Measurements from ENCODE around the gene CYP4F22. TPM values are rescaled to one million over a fixed set of nuclear protein-coding genes. Genes with fewer than 3 reads are reported as not detected.
"Not testable (repeated sequence)": the region's sequence is repeated elsewhere in the genome, so short reads cannot be mapped to it uniquely, and the experiment has no call there.

CYP4F22 gene
- total RNA-seq, 4 donors from 2014 or later, result 0.11 TPM; not detected in 3

GRCh38 chr19:15471639-15472101 lies 36.7 kb upstream of the CYP4F22 start:
- intact Hi-C loops (cut with DNase I), result no loop called here
- WGBS, 2 donors, result 41 to 53% methylated on average over 26 to 29 of the region's 31 CpGs
- DNase-seq, result no peak
- no peak overlapping the region for H3K27ac ChIP-seq
- no peaks in the 10 kb centered on the region for H3K36me3 ChIP-seq
- peaks cover 0 to 7% of the 10 kb centered on the region in 2 donors for H3K4me1 ChIP-seq
- no peak overlapping the region for H3K4me3 ChIP-seq (replicated peaks in 1 of 3)
- no peak for TF ChIP-seq POLR2A (IDR thresholded peaks at IDR 0.05)
- H3K27me3 ChIP-seq, result peaks cover 13% of the 10 kb centered on the region
- no peaks in the 10 kb centered on the region for H3K9me3 ChIP-seq

DNA sequence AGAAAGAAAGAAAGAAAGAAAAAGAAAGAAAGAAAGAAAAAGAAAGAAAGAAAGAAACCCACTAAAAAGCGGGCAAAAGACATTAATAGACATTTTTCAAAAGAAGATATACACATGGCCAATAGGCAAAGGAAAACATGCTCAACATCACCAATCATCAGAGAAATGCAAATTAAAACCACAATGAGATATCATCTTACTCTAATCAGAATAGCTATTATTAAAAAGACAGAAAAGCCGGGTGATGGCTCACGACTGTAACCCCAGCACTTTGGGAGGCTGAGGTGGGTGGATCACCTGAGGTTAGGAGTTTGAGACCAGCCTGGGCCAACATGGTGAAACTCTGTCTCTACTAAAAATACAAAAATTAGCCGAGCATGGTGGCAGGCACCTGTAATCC lies 34.5 kb upstream of the CYP4F22 start:
- H3K9me3 ChIP-seq; H3K4me1 ChIP-seq; H3K27ac ChIP-seq; H3K36me3 ChIP-seq; intact Hi-C loops (cut with DNase I); DNase-seq; H3K4me3 ChIP-seq (replicated peaks in 1 of 3): not testable (repeated sequence)
- WGBS, 2 donors, result 77 to 79% methylated on average over 4 of the region's 4 CpGs
- H3K27me3 ChIP-seq, result peaks cover 13% of the 10 kb centered on the region

DNA sequence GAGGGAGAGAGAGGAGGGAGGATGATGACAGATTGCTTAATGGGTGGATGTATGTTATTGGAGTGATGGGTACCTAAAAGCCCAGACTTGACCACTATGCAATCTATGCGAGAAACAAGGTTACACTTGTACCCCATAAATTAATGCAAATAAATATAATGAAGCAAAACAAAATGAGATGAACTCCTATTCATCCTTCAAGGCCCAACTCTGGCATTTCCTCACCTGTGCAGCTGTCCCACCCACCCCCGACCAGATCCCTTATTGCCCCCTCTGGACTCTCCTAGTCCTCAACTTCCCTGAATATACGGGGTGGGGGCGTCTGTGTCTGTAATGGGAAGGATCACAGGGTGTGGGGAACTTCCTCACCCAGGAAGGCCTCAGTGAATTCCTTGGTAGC lies 33.2 kb upstream of the CYP4F22 start:
- Histone ChIP-seq H3K4me1 (peaks cover 1 to 9% of the 10 kb centered on the region in 2 donors), H3K27ac (no peak overlapping the region), H3K4me3 (replicated peaks in 1 of 3) (no peak overlapping the region), H3K36me3 (no peaks in the 10 kb centered on the region), H3K27me3 (peaks cover 4% of the 10 kb centered on the region), H3K9me3 (no peaks in the 10 kb centered on the region)
- TF ChIP-seq POLR2A (IDR thresholded peaks at IDR 0.05) (no peak), CTCF (IDR thresholded peaks at IDR 0.05) (no peak)
- intact Hi-C loops (cut with DNase I), result no loop called here
- WGBS, 2 donors, result 87 to 90% methylated on average over 4 of the region's 4 CpGs
- DNase-seq, result no peak

DNA sequence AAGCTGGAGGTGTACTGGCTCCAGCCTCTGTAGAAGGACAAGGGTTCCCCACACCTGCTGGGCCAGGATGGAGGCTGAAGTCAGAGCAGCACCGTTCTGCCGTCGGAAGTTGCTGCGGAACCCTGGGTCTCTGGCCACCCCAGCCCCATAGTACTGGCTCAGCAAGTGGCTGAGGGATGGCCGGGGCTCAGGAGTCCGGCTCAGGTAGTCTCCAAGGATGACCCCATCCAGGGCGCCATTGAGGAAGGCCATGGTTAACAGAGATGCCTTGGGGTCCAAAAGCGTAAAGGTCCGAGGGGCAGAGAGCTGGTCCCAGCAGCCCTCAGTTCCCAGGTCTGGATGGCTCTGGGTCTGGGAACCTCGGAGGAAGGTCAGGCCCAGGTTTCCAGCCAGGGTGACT lies 32.7 kb upstream of the CYP4F22 start:
- 93 to 96% methylated on average over 6 to 9 of the region's 10 CpGs for WGBS, 2 donors
- intact Hi-C loops (cut with DNase I), result no loop called here

GRCh38 chr19:15476325-15476724 lies 32.0 kb upstream of the CYP4F22 start:
- H3K36me3 ChIP-seq, result no peaks in the 10 kb centered on the region
- peaks cover 4% of the 10 kb centered on the region for H3K27me3 ChIP-seq
- no peaks in the 10 kb centered on the region for H3K9me3 ChIP-seq
- H3K27ac ChIP-seq, result no peak overlapping the region
- H3K4me1 ChIP-seq, result peaks cover 3 to 13% of the 10 kb centered on the region in 2 donors
- no peak overlapping the region for H3K4me3 ChIP-seq (replicated peaks in 1 of 3)
- no peak for DNase-seq
- WGBS, 2 donors, result 64 to 78% methylated on average over 5 of the region's 5 CpGs
- TF ChIP-seq POLR2A (IDR thresholded peaks at IDR 0.05) (no peak), CTCF (IDR thresholded peaks at IDR 0.05) (no peak)
- intact Hi-C loops (cut with DNase I), result no loop called here

More for the DNA sequence above, 32.7 kb upstream of the CYP4F22 start:
- peaks cover 3 to 13% of the 10 kb centered on the region in 2 donors for H3K4me1 ChIP-seq
- no peak overlapping the region for H3K4me3 ChIP-seq (replicated peaks in 1 of 3)
- no peak overlapping the region for H3K27ac ChIP-seq
- no peak for DNase-seq
- TF ChIP-seq POLR2A (IDR thresholded peaks at IDR 0.05) (no peak), CTCF (IDR thresholded peaks at IDR 0.05) (no peak)
- no peaks in the 10 kb centered on the region for H3K9me3 ChIP-seq
- peaks cover 4% of the 10 kb centered on the region for H3K27me3 ChIP-seq
- no peaks in the 10 kb centered on the region for H3K36me3 ChIP-seq

DNA sequence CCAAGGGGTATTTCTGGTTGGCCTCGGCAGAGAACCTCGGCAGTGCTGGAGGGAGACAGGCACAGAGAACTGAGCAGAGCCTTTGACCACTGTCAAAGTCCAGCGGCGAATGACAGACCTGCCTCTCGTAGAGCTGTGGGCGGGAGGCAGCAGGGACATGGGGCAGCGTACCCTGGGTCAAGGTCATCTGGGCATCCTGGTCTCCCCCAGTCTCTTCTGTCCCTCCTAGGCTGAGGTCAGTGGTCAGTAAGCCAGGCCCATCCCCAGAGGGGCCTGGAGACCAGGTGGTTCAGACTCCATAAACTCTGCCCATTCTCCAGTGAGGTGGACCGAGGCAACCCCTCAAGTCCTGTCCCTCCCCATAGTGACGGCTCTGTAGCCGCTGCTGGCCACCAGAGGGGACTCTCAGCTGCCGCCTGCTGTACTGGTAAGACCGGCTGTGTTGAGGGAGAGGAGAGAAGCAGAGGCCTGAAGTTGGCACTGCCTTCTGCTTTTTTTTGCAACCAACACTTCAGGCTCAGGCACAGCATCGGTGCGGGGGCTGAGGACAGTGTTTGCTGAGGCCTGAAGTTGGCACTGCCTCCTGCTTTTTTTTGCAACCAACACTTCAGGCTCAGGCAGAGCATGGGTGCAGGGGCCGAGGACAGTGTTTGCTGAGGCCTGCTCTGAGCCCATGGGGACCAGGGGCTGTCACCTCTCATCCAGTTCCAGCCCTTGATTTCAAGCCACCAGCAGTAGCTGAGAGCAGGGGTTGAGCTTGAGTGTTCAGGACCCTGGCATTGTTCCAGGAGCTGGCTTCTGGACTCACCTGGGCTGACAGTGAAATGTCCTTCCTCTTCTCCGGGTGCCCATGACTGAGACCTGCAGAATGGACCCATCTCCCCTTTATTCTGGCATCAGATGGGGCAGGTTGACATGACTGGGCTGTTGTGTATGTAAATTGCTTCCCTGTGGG lies 28.7 kb upstream of the CYP4F22 start, which contains the start of gene PGLYRP2:
TSS of gene PGLYRP2 (minus strand) at position 111 of the 955 bp plus-strand sequence. CDS start 130 bp downstream, outside the sequence.
- H3K27me3 ChIP-seq, result no peaks in the 10 kb centered on the region
- H3K36me3 ChIP-seq, result no peaks in the 10 kb centered on the region
- H3K4me1 ChIP-seq, result peaks cover 3 to 13% of the 10 kb centered on the region in 2 donors
- intact Hi-C loops (cut with DNase I), result no loop called here
- 38 to 50% methylated on average over 4 to 11 of the region's 16 CpGs for WGBS, 2 donors
- TF ChIP-seq POLR2A (IDR thresholded peaks at IDR 0.05), result no peak
- TF ChIP-seq CTCF (IDR thresholded peaks at IDR 0.05), result peak in 5 of 6 experiments; percentile 47 to 76 (median 69)
- peak within 1 kb of the TSS; percentile 51 to 66 (median 58) for H3K27ac ChIP-seq
- DNase-seq, result peak; percentile 90 to 92
- no peaks in the 10 kb centered on the region for H3K9me3 ChIP-seq
- no peak within 1 kb of the TSS for H3K4me3 ChIP-seq (replicated peaks in 1 of 3)

- H3K36me3 ChIP-seq; DNase-seq; H3K27ac ChIP-seq; H3K27me3 ChIP-seq; H3K9me3 ChIP-seq; H3K4me3 ChIP-seq (replicated peaks in 1 of 3); intact Hi-C loops (cut with DNase I): not testable (repeated sequence)
- peaks cover 3 to 13% of the 10 kb centered on the region in 2 donors for H3K4me1 ChIP-seq
- WGBS, 2 donors, result 82 to 96% methylated on average over 7 of the region's 7 CpGs
These were observed 27.3 kb upstream of the CYP4F22 start for GRCh38 chr19:15480996-15481395.

GRCh38 chr19:15485768-15486167 lies 22.6 kb upstream of the CYP4F22 start:
- WGBS, 2 donors, result 75 to 81% methylated on average over 5 of the region's 5 CpGs
- DNase-seq; H3K27ac ChIP-seq; H3K36me3 ChIP-seq; intact Hi-C loops (cut with DNase I); H3K27me3 ChIP-seq; H3K4me1 ChIP-seq; H3K9me3 ChIP-seq; H3K4me3 ChIP-seq (replicated peaks in 1 of 3): not testable (repeated sequence)

Data from thyroid gland (tissue), 4 donors.